Measurements from ENCODE around the gene FFAR4.

Gene FFAR4

GRCh38 chr10:93579985-93580711 lies 13.7 kb downstream of the FFAR4 start:
- DNase-seq (ENCODE audit: low read depth in 1 of 2, low spot score in 1 of 2), result no peak
- Histone ChIP-seq H3K4me3 (replicated peaks; ENCODE audit: insufficient read depth, low read length) (no peak overlapping the region), H3K27me3 (ENCODE audit: insufficient read depth, poor library complexity, severe bottlenecking) (no peaks in the 10 kb centered on the region), H3K27ac (replicated peaks) (no peak overlapping the region)
- no peak for TF ChIP-seq POLR2AphosphoS5 (IDR thresholded peaks at IDR 0.05; ENCODE audit: low read depth)
- TF ChIP-seq, protein P1, sequence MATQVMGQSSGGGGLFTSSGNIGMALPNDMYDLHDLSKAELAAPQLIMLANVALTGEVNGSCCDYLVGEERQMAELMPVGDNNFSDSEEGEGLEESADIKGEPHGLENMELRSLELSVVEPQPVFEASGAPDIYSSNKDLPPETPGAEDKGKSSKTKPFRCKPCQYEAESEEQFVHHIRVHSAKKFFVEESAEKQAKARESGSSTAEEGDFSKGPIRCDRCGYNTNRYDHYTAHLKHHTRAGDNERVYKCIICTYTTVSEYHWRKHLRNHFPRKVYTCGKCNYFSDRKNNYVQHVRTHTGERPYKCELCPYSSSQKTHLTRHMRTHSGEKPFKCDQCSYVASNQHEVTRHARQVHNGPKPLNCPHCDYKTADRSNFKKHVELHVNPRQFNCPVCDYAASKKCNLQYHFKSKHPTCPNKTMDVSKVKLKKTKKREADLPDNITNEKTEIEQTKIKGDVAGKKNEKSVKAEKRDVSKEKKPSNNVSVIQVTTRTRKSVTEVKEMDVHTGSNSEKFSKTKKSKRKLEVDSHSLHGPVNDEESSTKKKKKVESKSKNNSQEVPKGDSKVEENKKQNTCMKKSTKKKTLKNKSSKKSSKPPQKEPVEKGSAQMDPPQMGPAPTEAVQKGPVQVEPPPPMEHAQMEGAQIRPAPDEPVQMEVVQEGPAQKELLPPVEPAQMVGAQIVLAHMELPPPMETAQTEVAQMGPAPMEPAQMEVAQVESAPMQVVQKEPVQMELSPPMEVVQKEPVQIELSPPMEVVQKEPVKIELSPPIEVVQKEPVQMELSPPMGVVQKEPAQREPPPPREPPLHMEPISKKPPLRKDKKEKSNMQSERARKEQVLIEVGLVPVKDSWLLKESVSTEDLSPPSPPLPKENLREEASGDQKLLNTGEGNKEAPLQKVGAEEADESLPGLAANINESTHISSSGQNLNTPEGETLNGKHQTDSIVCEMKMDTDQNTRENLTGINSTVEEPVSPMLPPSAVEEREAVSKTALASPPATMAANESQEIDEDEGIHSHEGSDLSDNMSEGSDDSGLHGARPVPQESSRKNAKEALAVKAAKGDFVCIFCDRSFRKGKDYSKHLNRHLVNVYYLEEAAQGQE (IDR thresholded peaks at IDR 0.05; ENCODE audit: insufficient replicate concordance, low read depth), result no peak

DNA sequence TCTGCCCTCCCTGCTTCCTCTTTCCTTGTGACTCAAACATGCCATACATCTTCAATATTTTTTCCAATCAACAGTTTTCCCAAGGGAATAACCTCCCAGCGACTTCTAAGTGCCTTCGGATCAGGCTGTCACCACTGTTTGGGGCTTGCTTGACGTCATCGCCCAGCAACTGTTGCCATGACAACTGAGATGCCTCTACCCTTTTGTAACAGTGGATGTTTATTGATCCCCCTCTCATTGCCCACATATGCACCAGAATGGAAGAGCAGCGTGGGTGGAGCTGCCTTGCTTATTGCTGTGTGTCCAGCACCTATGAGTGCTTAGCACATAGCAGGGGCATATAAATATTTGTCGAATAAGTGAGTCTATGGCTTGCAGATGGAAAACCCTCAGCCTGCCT lies 14.4 kb downstream of the FFAR4 start:
- DNase-seq (ENCODE audit: low read depth in 1 of 2, low spot score in 1 of 2), result no peak
- H3K27me3 ChIP-seq (ENCODE audit: insufficient read depth, poor library complexity, severe bottlenecking), result no peaks in the 10 kb centered on the region
- H3K27ac ChIP-seq (replicated peaks), result no peak overlapping the region
- no peak overlapping the region for H3K4me3 ChIP-seq (replicated peaks; ENCODE audit: insufficient read depth, low read length)
- TF ChIP-seq, protein P1 (IDR thresholded peaks at IDR 0.05; ENCODE audit: insufficient replicate concordance, low read depth), result no peak
- TF ChIP-seq GABPA (IDR thresholded peaks at IDR 0.05; ENCODE audit: low read depth) (no peak), SPI1 (IDR thresholded peaks at IDR 0.05; ENCODE audit: borderline replicate concordance, low read depth) (no peak), POLR2AphosphoS5 (IDR thresholded peaks at IDR 0.05; ENCODE audit: low read depth) (no peak), CTCF (IDR thresholded peaks at IDR 0.05; ENCODE audit: insufficient read depth, low read length) (no peak)

DNA sequence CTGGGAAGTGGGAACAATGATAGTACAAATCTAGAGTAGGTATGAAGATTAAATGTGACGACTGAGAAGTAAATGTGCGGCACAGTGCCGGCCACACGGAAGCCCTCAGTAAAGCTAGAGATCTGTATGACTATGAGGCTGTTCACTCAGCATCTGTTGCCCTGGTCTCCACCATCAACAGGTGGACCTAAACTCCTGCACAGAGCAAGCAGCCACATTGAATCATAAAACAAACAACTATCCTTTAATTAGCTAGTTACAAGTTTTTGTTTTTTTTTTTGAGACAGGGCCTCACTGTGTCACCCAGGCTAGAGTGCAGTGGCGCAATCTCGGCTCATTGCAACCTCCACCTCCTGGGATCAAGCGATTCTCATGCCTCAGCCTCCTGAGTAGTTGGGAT lies 18.0 kb downstream of the FFAR4 start:
- DNase-seq (ENCODE audit: low read depth in 1 of 2, low spot score in 1 of 2), result no peak
- Histone ChIP-seq H3K4me3 (replicated peaks; ENCODE audit: insufficient read depth, low read length) (no peak overlapping the region), H3K27me3 (ENCODE audit: insufficient read depth, poor library complexity, severe bottlenecking) (no peaks in the 10 kb centered on the region), H3K27ac (replicated peaks) (no peak overlapping the region)
- no peak for TF ChIP-seq SPI1 (IDR thresholded peaks at IDR 0.05; ENCODE audit: borderline replicate concordance, low read depth)
- TF ChIP-seq CTCF (IDR thresholded peaks at IDR 0.05; ENCODE audit: insufficient read depth, low read length), result no peak
- no peak for TF ChIP-seq GABPA (IDR thresholded peaks at IDR 0.05; ENCODE audit: low read depth)
- TF ChIP-seq, protein P1 (IDR thresholded peaks at IDR 0.05; ENCODE audit: insufficient replicate concordance, low read depth), result no peak
- TF ChIP-seq POLR2AphosphoS5 (IDR thresholded peaks at IDR 0.05; ENCODE audit: low read depth), result no peak
